GM13976 (cell line): ENCODE results near the gene RETSAT.
"Not testable (repeated sequence)": the region's sequence is repeated elsewhere in the genome, so short reads cannot be mapped to it uniquely, and the experiment has no call there.

Source experiments
- DNase-seq: peaks from one replicate; pipeline ENCODE4 v3.0.0; 2012; ENCODE audit warnings: low spot score
- in situ Hi-C: fragments of 300-500 bp; cut with MboI; formaldehyde crosslinking; loops from one replicate; pipeline ENCODE4 v1.12.0; 2022; ENCODE audit warnings: low sequenced_read_pairs, mixed read lengths, inconsistent platforms; ENCODE audit not compliant: unreplicated experiment
- TF ChIP-seq, protein P1 (sequence below): IDR thresholded peaks from 2 replicates; pipeline ENCODE4 v1.5.1; 2012; ENCODE audit warnings: borderline replicate concordance, mild to moderate bottlenecking; ENCODE audit not compliant: insufficient read depth; ENCODE audit errors: extremely low read depth, missing control alignments, control extremely low read depth

The RETSAT gene

DNA sequence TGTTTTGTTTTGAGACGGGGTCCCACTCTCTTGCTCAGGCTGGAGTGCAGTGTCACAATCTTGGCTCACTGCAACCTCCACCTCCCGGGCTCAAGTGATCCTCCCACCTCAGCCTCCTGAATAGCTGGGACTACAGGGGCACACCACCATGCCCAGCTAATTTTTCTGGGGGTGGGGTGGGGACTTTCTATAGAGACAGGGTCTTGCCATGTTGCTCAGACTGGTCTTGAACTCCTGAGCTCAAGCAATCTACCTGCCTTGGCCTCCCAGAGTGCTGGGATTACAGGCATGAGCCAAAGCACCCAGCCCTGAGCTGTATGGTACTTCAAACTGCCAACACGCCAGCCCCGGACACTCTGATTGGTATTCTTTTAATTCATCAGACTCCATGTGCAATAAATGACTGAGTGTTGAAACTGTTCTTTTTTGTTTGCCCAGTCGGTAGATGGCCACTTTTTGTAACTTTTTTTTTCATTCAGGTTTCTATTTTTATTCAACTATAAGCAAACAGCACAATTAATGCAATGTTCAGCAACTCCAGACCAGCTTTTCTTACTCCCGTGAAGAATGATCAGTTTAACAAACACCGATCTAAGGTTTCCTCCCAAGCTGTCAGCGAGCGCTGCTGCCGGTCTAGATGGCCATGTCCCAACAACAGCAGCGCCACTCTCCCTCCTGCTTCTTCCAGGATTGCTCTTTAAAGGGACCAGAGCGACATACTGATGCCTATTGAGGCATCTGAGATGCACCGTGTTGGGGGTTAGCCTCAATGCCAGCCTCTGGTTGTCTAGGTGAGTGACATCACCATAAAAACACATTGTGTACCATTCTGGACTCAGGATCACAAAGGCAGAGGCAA, 14.1 kb downstream of the RETSAT start:
- in situ Hi-C loops = no loop called here
- TF ChIP-seq, protein P1, sequence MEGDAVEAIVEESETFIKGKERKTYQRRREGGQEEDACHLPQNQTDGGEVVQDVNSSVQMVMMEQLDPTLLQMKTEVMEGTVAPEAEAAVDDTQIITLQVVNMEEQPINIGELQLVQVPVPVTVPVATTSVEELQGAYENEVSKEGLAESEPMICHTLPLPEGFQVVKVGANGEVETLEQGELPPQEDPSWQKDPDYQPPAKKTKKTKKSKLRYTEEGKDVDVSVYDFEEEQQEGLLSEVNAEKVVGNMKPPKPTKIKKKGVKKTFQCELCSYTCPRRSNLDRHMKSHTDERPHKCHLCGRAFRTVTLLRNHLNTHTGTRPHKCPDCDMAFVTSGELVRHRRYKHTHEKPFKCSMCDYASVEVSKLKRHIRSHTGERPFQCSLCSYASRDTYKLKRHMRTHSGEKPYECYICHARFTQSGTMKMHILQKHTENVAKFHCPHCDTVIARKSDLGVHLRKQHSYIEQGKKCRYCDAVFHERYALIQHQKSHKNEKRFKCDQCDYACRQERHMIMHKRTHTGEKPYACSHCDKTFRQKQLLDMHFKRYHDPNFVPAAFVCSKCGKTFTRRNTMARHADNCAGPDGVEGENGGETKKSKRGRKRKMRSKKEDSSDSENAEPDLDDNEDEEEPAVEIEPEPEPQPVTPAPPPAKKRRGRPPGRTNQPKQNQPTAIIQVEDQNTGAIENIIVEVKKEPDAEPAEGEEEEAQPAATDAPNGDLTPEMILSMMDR = no peak
- no peak for DNase-seq

DNA sequence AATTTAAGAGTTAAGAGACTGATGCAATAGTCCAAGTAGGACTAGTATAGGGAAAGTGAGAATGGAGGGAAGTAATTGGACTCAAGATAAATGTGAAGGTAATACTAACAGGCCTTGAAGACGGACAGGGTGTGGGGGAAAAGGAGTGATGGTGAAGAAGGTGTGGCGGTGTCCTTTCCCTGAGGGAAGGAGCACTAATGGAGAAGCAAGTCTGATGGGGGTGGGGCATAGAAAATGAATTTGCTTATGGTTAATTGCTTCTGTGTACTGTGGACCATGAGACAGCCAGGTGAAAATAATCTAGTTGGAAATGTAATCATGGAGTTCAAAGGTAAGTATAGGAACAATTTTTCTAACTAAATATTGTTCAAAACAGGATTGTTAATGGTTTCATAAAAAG, 19.4 kb downstream of the RETSAT start:
- in situ Hi-C loops = no loop called here
- no peak for DNase-seq
- TF ChIP-seq, protein P1 = no peak

DNA sequence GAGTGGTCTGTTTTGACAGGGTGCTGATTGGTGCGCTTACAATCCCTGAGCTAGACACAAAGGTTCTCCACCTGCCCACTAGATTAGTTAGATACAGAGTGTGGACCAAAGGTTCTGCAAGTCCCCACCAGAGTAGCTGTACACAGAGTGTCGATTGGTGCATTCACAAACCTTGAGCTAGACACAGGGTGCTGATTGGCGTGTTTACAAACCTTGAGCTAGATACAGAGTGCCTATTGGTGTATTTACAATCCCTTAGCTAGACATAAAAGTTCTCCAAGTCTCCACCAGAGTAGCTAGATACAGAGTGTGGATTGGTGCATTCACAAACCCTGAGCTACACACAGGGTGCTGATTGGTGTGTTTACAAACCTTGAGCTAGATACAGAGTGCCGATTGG, 20.5 kb downstream of the RETSAT start:
- DNase-seq, in situ Hi-C loops: not testable (repeated sequence)

DNA sequence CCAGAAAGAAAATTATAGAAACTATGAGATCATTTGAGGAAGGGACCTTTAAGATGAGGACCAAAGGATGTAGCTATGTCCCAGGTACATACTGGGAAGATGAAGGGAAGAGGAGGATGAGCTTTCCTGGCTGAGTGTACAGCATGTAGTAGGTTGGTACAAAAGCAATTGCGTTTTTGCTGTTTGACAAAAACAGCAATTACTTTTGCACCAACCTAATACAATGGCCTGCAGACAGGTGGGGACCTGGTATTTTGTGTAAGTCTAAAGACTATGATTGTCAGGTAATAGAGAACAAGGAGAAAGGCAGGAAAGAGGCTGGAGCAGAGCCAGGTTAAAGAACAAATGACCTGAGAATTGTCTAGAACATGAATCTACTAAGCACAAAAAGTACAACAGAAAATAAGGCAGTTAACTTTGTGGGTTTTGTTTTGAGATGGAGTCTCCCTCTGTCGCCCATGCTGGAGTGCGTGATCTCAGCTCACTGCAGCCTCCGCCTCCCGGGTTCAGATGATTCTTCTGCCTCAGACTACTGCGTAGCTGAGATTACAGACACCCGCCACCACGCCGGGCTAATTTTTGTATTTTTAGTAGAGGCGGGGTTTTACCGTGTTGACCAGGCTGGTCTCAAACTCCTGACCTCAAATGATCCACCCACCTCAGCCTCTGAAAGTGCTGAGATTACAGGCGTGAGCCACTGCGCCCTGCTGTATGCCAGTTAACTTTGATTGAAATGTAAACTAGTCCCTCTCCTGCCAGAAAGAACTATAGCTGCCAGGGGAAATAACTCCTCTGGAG, 23.3 kb downstream of the RETSAT start:
- no peak for DNase-seq

DNA sequence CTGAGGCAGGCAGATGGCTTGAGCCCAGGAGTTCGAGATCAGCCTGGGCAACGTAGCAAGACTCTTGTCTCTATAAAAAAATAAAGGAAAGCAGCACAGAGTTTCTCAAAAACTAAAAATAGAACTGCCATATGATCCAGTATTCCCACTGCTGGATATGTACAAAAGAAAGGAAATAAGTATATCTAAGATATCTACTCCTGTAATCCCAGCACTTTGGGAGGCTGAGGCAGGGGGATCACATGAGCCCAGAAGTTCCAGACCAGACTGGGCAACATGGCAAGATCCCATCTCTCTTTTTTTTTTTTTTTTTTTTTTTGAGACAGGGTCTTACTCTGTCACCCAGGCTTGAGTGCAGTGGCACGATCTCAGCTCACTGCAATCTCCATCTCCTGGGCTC, 24.6 kb downstream of the RETSAT start:
- DNase-seq, in situ Hi-C loops: not testable (repeated sequence)

More for the DNA sequence above, 23.3 kb downstream of the RETSAT start:
- in situ Hi-C loops = no loop called here
- TF ChIP-seq, protein P1 = no peak

DNA sequence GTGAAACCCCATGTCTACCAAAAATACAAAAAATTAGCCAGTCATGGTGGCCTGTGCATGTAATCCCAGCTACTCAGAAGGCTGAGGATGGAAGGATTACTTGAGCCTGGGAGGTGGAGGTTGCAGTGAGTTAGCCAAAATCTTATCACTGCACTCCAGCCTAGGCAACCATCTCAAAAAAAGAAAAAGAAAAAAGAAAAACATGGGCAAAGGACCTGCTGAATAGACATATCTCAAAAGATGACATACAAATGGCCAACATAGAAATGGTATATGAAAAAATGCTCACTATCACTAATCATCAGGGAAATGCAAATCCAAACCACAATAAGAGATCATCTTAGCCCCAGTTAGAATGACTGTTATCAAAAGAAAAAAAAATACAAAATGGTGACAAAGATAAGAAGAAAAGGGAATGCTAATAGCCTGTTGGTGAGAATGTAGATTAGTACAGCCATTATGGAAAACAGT, 25.1 kb downstream of the RETSAT start:
- in situ Hi-C loops = no loop called here
- no peak for DNase-seq
- TF ChIP-seq, protein P1 = no peak

DNA sequence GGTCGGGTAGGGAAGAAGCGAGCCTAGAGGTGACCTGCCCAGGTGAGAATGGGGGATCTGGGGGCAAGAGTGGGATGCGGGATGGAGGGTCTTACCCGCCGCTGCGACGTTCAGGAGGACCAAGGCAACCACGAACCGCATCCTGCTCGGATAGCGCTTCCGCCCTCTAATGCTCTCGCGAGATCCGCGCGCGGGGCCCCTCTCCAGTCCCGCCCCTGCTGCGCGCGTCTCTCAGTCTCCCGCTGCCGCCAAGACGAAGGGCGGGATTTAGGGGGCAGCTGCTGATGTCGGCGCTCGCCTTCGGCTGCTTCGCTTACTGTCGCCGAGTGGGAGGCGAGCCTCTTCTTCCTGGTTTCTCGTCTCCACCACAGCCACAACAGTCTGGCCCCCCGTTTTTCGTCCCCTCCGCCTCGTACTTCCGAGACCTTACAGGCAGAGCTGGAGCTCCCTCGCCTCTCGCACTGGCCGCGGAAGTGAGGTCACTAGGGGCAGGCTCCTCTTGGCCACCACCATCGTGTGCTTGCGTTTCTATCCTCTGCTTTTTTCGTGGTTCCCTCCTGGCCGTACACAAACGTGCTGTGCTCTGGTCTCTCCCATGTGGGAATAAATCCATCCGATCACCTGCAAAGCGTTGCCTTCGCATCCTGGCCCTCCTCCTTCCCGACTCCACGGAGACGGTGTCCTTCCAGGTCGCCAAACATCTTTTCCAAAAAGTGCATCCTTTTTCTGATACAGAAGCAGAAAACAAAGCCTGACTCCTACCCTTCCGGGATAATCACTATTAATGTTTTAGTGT, 26.3 kb downstream of the RETSAT start, which contains the start of gene TGOLN2:
TSS of gene TGOLN2 (minus strand) at position 168 of the 796 bp plus-strand sequence. CDS start at position 141, 27 bp downstream.
- in situ Hi-C loops = no loop called here
- TF ChIP-seq, protein P1 = no peak
- peak; percentile 97 for DNase-seq
